Measurements from ENCODE around the gene CELF3. TPM values are rescaled to one million over a fixed set of nuclear protein-coding genes. Genes with fewer than 3 reads are reported as not detected.

CELF3 gene
- total and polyA plus RNA-seq, 2 of the 4 experiments (the other 2 are of a cell fraction), result not detected

DNA sequence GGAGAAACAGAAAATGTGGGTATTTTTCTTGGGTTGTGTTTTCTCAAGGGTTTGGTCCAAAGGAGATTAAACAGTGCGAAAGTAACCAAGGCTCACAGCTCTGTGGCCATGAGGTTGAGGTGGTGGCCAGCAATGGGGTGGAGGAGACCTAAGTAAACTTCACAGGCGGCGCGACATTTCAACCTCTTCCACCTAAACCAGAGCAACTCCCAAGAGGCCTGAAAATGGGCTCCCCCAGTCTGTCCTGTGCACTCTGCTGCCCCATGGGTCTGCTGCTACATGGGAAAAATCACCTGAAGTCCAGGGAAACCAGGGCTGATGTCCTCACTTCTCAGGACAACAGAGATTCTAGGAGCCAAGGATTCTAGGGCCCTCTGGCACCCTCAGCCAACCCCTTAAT, 12.4 kb downstream of the CELF3 start:
- Histone ChIP-seq H3K4me3 (ENCODE audit: insufficient read depth, low read depth, low read length) (no peak overlapping the region), H2AK5ac (ENCODE audit: low read depth, low read length) (no peak overlapping the region), H2BK5ac (ENCODE audit: low read depth, low read length, poor library complexity, severe bottlenecking) (no peak overlapping the region), H3K27ac (ENCODE audit: insufficient read depth, low read length) (no peak overlapping the region), H3K56ac (ENCODE audit: extremely low read depth, insufficient read depth, low read length) (no peak overlapping the region), H2AK9ac (replicated peaks; ENCODE audit: low read depth, low read length, poor library complexity) (peak overlapping the region; percentile 55), H3K4me2 (ENCODE audit: low read depth, low read length) (no peak overlapping the region), H3K9me1 (ENCODE audit: insufficient read depth, low read length) (no peaks in the 10 kb centered on the region), H2BK15ac (ENCODE audit: low read depth, low read length) (no peak overlapping the region), H4K5ac (ENCODE audit: low read depth, low read length) (no peak overlapping the region), H2BK20ac (ENCODE audit: low read depth, low read length) (no peak overlapping the region), H4K91ac (ENCODE audit: insufficient read depth, low read depth, low read length) (no peak overlapping the region), H3K79me1 (ENCODE audit: low read depth in 1 of 2, low read length in 2 of 2) (no peaks in the 10 kb centered on the region), H4K20me1 (ENCODE audit: insufficient read depth, low read length) (no peaks in the 10 kb centered on the region; the same call in 1 of the 2 replicates), H3K18ac (ENCODE audit: low read depth, low read length) (no peak overlapping the region), H4K8ac (ENCODE audit: low read depth in 2 of 2, low read length in 2 of 2) (no peak overlapping the region), H2AFZ (replicated peaks; ENCODE audit: low read length, poor library complexity) (no peak overlapping the region), H3K4me1 (ENCODE audit: control insufficient read depth, insufficient read depth, low read length) (no peaks in the 10 kb centered on the region), H3K14ac (replicated peaks; ENCODE audit: low read depth, low read length) (no peak overlapping the region), H3K9ac (ENCODE audit: low read depth, low read length) (no peak overlapping the region), H3K4ac (ENCODE audit: low read depth, low read length) (no peak overlapping the region), H3K23ac (ENCODE audit: low read depth, low read length) (no peak overlapping the region), H2BK120ac (ENCODE audit: low read depth, low read length) (no peak overlapping the region), H3K9me3 (ENCODE audit: control insufficient read depth, insufficient read depth, low read length) (no peaks in the 10 kb centered on the region), H3K27me3 (ENCODE audit: control insufficient read depth, insufficient read depth, low read length) (peaks cover 1% of the 10 kb centered on the region; the same call in 1 of the 2 replicates), H3K36me3 (ENCODE audit: control insufficient read depth, insufficient read depth, low read length) (peaks cover 14% of the 10 kb centered on the region)
- no peak for TF ChIP-seq FOS (IDR thresholded peaks at IDR 0.05; ENCODE audit: low read depth, low read length)
- TF ChIP-seq, protein P1, sequence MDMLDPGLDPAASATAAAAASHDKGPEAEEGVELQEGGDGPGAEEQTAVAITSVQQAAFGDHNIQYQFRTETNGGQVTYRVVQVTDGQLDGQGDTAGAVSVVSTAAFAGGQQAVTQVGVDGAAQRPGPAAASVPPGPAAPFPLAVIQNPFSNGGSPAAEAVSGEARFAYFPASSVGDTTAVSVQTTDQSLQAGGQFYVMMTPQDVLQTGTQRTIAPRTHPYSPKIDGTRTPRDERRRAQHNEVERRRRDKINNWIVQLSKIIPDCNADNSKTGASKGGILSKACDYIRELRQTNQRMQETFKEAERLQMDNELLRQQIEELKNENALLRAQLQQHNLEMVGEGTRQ (IDR thresholded peaks at IDR 0.05; ENCODE audit: low read depth, low read length), result no peak
- TF ChIP-seq MXI1 (IDR thresholded peaks at IDR 0.05; ENCODE audit: borderline replicate concordance, low read depth, low read length), result no peak
- no peak for TF ChIP-seq POLR2A (IDR thresholded peaks at IDR 0.05; ENCODE audit: low read depth, low read length)
- no peak for TF ChIP-seq BHLHE40 (IDR thresholded peaks at IDR 0.05; ENCODE audit: low read depth, low read length)
- TF ChIP-seq, protein P2, sequence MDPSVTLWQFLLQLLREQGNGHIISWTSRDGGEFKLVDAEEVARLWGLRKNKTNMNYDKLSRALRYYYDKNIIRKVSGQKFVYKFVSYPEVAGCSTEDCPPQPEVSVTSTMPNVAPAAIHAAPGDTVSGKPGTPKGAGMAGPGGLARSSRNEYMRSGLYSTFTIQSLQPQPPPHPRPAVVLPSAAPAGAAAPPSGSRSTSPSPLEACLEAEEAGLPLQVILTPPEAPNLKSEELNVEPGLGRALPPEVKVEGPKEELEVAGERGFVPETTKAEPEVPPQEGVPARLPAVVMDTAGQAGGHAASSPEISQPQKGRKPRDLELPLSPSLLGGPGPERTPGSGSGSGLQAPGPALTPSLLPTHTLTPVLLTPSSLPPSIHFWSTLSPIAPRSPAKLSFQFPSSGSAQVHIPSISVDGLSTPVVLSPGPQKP (IDR thresholded peaks at IDR 0.05; ENCODE audit: borderline replicate concordance, low read depth, low read length), result no peak
- no peak for TF ChIP-seq RCOR1 (IDR thresholded peaks at IDR 0.05; ENCODE audit: insufficient replicate concordance, low read length)
- TF ChIP-seq RFX5 (IDR thresholded peaks at IDR 0.05; ENCODE audit: low read depth, low read length), result no peak
- no peak for TF ChIP-seq CHD1 (IDR thresholded peaks at IDR 0.05; ENCODE audit: low read depth, low read length)
- TF ChIP-seq NFE2L2 (IDR thresholded peaks at IDR 0.05; ENCODE audit: low read depth, low read length), result no peak
- no peak for TF ChIP-seq SMC3 (IDR thresholded peaks at IDR 0.05; ENCODE audit: low read depth, low read length)
- TF ChIP-seq MAFK (IDR thresholded peaks at IDR 0.05; ENCODE audit: low read depth, low read length), result no peak
- no peak for TF ChIP-seq MAZ (IDR thresholded peaks at IDR 0.05; ENCODE audit: borderline replicate concordance, low read depth, low read length)
- no peak for TF ChIP-seq CEBPB (IDR thresholded peaks at IDR 0.05; ENCODE audit: low read depth, low read length)
- TF ChIP-seq, protein P3, sequence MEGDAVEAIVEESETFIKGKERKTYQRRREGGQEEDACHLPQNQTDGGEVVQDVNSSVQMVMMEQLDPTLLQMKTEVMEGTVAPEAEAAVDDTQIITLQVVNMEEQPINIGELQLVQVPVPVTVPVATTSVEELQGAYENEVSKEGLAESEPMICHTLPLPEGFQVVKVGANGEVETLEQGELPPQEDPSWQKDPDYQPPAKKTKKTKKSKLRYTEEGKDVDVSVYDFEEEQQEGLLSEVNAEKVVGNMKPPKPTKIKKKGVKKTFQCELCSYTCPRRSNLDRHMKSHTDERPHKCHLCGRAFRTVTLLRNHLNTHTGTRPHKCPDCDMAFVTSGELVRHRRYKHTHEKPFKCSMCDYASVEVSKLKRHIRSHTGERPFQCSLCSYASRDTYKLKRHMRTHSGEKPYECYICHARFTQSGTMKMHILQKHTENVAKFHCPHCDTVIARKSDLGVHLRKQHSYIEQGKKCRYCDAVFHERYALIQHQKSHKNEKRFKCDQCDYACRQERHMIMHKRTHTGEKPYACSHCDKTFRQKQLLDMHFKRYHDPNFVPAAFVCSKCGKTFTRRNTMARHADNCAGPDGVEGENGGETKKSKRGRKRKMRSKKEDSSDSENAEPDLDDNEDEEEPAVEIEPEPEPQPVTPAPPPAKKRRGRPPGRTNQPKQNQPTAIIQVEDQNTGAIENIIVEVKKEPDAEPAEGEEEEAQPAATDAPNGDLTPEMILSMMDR (conservative IDR thresholded peaks at IDR 0.05; ENCODE audit: low read depth, low read length), result no peak
- dilution Hi-C loops (cut with HindIII; ENCODE audit: low sequenced_read_pairs, unreplicated experiment), result no loop called here
- no TSS peak for BruUV-seq (replicated peaks)
- CTCF ChIA-PET, result no interaction called here
- WGBS, 2 experiments (ENCODE audit: extremely low coverage in 2 of 2, insufficient read length in 1 of 2), result no CpG with 5 or more reads among the region's 4 CpGs
- DNase-seq (no peak), ATAC-seq (ENCODE audit: low read depth) (no peak)
- in situ Hi-C loops (cut with MboI; ENCODE audit: low sequenced_read_pairs), result no loop called here
- intact Hi-C loops (cut with micrococcal nuclease), result no loop called here
- POLR2A ChIA-PET (ENCODE audit: unreplicated experiment), result no interaction called here
